Stimulated activated CD4-positive, alpha-beta T cell treated with anti-CD3 and anti-CD28 coated beads, Interleukin-1b, Interleukin-23, amount 100 ng/mL, for 24 hours (primary cell): ENCODE measurements around the gene KIF5B.
"Not testable (repeated sequence)": the region's sequence is repeated elsewhere in the genome, so short reads cannot be mapped to it uniquely, and the experiment has no call there.

ENCODE experiments used
- DNase-seq, 4 experiments: peaks; one replicate each; pipeline ENCODE4 v3.0.0-alpha.2; 2020; ENCODE audit warnings: low read depth in 4 of 4, low spot score in 1 of 4

The KIF5B gene

DNA sequence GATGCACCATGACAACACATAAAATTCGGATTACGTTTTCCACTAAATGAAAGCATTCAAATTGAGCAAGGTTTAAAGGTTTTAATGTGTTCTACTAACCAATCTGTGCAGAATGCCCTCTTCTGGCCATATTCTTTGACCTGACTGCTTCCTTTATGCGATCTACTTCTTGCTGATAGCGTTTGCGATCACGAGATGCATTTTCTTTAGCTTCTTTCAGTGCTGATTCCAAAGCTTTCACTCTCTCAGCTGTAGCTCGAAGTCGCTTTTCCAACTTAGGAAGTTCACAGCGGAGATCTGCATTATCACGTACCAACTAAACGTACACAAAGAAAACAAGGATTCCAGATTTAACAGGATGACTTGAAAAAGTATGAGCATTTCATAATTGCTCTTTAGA, 39.2 kb downstream of the KIF5B start:
- DNase-seq = no peak

DNA sequence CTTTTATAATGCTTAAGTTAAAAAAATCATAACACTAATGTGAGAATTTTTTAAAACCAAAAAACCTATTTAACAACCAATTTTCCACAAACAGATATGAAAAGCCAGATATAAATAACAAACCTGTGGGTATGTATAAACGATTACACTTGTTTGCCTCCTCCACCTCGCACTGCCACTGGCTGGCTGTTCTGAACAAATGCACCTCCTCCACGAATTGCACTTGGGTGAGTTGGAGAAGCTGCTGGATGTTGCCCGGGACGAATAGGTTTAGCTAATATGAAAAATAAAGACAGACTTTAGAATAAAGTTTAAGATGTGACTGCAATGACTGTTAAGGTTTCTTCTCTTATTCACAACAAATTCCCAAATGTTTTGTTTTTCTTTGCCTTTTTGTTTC, 40.8 kb downstream of the KIF5B start:
- no peak for DNase-seq

DNA sequence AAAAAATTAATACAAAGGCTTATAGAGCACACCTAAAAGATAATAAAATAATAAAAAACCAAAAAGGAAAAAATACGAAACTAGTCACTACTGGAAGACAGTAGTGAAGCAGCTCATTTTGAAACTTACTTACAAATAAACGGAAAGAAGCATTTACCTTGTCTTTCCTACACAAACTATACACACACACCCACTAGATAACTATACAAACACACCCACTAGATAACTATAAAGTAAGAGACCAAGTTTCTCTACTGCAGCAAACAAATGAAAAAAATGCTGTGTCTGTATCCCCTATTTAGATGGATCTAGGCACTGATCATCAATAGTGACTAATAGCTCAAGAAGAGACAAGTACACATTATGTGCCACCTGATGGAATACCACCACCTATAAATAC, 49.2 kb downstream of the KIF5B start:
- DNase-seq = no peak

DNA sequence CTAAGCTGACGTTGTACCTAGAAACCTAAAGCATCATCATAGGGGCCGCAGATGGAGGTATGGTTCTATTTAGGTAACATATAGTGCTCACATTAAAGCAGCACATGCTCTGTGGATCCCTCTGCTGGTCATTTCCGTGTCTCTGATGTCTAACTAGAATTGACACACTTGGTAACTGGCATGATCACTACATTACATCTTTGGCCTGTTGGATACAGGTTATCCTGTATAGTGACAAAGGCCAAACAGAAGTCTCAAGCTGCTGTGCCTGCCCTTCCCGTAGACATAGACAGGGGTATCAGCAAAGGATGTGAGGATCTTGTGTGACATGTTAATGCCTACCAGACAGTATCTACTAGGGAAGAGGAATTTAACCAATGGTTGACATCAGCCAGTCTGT, 51.2 kb downstream of the KIF5B start:
- peak in 1 of 4 experiments; percentile 4 for DNase-seq

DNA sequence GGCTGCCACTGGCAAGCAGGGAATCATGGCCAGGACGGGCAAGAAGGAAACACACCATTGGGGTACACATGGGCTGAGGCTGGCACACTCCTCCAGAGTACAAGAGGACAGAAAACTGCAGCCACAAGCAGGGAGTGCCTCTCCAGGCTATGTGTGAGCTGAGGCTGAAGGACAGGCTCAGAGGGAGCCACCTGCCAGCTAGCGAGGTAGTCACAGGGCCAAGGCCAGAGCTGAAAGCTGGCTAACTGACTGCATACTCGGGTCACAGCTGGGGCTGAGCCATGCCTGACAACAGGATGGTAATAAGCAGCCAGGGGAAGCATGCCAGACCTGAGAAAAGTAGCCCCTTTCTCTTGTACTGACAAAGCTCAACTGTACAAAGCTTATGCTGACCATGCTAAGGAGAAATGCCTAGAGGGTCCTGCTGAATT, 52.0 kb downstream of the KIF5B start:
- no peak for DNase-seq

DNA sequence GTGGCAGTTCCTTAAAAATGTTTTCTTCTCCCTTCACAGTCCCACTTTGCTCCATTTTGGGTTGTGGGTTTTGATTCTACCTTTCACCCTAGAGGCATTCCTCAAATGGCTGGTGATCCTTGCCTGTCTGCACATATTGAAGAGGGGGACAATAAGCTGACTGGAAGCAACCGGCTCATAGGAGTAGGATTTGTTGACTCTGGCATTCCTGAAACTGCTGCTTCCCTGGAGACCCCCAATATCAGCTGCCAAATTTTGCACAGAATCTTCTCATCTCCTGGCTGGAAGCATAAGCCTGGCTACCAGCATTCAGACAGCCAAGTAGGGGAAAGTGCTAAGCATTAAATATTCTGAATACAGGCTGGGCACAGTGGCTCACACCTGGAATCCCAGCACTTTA, 53.7 kb downstream of the KIF5B start:
- DNase-seq = no peak

DNA sequence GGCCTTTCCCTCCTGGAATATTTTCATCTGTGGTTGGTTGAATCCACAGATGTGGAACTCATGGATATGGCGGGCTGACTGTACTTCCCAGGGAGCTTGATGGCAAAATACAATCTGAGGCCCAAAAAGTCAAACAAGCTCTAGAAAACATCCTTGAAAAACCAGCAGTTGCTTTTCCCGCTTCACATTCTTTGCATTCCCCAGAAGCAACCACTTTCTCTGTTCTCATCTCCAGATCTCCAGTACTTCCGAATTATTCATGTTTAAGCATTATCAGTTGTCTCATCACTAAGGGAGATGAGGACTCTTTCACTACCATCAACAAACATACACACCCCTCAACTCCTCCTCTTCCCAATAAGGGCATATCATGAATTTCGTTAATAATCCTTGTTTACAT, 55.3 kb downstream of the KIF5B start:
- DNase-seq = no peak

DNA sequence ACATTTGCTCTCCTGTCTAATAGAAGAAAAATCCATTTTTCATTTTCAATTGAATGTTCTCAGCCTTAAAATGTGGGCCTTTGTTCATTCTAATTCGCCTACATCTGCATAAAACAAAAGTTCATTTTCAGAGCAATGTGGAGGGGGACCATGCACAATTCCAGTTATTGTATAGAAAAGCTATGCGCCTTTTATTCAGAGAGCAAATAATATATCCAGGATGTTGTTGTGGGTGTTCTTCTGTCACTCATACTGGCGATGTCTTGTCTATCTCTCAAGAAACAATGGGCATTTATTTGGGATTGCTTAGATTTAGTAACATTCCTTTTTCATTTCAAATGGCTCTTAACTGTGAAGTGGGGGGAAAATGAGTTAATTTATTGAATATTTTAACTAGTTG, 56.4 kb downstream of the KIF5B start:
- DNase-seq = no peak

DNA sequence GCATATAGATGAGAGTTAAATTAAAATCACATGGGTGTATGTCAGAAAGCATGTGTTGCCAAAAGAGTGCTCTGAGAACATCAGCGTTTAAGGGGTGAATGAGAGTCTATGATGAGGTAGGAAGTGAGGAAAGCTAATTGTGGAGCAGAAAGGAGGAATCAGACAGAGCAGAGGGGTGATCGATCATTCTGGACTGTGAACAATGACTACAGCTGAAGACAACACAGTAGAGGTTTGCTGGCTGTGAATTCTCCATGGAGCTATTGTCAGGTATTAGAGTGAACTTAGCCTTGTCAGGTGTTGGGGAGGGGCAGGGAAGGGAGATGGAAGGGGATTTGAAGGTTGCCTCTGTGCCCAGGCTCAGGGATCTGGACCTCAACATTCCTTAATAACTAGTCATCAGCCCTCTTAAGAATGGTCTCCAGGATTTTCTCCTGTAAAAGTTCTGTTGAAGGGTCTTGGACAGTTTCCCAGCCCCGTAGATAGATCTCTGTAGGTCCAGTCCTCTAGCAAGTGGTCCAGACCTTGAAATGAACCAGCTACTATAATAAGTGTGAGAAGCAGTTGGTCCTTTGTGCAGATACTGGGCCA, 57.1 kb downstream of the KIF5B start:
- no peak for DNase-seq

DNA sequence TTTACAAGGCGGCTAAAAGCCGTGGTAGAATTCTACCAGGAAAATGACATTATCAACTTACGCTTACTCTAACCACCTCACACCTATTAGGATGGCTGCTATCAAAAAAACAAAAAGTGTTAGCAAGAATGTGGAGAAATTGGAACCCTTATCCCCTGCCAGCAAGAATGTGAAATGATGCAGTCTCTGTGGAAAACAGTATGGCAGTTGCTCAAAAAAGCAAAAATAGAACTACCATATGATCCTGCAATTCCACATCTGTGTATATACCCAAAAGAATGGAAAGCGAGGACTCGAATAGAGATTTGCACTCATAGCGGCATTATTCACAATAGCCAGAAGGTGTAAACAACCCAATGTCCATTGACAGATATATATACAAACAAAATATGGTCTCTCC, 61.3 kb downstream of the KIF5B start:
- DNase-seq = no peak

DNA sequence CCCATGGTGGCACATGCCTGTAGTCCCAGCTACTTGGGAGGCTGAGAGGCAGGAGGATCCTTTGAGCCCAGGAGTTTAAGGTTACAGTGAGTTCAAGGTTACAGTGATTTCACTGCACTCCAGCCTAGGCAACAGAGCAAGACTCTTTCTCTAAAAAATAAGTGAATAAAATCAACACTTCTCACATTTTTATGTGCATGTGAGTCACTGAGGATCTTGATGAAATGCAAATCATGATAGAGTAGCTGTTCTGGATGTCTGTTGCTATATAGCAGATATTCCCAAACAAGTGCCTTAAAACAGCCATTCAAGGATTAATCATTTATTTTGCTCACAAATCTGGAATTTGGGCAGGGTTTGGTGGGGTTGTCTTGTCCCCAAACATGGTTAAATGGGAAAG, 65.3 kb downstream of the KIF5B start:
- no peak for DNase-seq

DNA sequence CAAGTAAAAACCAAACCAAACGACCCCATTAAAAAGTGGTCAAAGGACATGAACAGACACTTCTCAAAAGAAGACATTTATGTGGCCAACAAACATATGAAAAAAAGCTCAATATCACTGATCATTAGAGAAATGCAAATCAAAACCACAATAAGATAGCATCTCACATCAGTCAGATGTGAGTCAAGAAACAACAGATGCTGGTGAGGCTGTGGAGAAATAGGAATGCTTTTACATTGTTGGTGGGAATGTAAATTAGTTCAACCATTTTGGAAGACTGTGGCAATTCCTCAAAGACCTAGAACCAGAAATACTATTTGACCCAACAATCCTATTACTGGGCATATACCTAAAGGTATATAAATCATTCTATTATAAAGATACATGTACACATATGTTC, 68.4 kb downstream of the KIF5B start:
- not testable (repeated sequence) for DNase-seq

DNA sequence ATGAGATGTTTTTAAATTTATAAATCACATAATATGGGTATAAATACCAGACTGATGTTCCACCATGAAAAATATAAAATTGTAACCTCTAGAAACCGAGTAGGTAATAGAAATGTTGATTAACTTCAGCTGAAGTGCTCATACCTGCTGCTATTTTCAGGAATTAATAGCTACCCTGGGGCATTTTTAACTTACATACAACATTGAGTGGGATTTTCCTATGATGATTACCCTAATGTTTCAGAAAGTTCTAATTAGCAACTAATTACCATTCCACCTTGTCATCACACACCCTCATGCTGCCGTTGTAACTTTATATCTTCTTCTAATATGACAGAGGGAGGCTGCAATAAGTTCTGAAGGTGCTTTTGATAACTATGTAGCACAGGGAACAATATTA, 74.1 kb downstream of the KIF5B start:
- no peak for DNase-seq

DNA sequence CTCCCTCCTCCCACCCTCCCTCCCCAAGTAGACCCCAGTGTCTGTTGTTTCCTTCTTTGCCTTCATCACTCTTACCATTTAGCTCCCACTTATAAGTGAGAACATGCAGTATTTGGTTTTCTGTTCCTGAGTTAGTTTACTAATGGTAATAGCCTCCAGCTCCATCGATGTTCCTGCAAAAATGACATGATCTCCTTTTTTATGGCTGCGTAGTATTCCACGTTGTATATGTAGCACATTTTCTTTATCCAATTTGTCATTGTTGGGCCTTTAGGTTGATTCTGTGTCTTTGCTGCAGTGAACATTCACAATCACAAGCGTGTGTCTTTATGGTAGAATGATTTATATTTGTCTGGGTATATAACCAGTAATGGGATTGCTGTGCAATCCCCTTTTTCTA, 75.8 kb downstream of the KIF5B start:
- no peak for DNase-seq

DNA sequence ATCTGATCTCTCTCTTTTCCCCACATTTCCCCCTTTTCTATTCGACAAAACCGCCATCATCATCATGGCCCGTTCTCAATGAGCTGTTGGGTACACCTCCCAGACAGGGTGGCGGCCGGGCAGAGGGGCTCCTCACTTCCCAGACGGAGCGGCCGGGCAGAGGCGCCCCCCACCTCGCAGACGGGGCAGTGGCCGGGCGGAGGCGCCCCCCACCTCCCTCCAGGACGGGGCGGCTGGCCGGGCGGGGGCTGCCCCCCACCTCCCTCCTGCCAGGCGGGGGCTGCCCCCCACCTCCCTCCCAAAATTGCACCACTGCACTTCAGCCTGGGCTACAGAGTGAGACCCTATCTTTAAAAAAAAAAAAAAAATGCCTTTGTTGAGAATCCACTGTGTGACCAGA, 77.2 kb downstream of the KIF5B start:
- DNase-seq = not testable (repeated sequence)

DNA sequence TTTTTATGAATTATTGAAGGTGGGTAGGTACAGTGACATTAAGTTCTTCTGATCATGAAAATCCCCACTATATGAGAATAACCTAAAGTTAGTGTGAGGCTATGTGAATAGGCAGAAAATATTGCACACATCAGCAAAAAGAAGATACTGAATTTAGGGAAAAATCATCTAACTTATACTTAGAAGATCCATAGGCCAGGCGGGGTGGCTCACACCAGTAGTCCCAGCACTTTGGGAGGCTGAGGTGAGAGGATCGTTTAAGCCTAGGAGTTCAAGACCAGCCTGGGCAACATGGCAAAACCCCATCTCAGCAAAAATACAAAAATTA, 78.1 kb downstream of the KIF5B start:
- DNase-seq = no peak

DNA sequence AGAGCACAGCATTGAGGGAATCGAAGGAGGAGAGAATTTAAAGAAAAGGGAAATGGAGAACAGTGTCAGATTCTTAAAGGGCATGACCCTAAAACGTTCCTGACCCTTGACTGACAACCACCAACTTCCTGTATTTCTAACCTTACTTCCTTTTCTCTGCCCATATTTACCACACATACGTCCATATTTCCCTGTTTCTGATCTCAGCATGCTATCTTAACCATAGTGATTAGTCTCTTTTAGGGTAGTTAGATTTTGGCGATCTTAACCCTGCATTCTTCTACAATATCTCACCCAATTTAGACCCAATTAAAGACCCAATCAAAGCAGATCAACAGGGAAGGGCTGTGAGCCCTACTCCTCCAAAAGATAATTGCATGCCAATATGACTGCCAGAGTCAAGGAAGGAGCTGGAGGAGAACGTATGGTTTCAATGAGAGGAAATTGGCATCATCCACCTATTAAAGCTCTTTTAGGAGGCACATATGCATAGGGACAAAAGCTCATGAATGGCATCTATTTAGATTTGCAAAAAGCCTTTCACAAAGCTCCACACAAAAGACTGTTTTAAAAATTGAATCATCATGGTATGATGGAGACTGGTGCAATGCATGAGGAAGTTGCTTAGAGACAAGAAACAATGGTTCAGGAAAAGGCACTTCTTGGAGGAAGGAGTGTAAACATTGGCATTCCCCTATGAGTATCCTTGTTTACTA, 78.6 kb downstream of the KIF5B start:
- no peak for DNase-seq

DNA sequence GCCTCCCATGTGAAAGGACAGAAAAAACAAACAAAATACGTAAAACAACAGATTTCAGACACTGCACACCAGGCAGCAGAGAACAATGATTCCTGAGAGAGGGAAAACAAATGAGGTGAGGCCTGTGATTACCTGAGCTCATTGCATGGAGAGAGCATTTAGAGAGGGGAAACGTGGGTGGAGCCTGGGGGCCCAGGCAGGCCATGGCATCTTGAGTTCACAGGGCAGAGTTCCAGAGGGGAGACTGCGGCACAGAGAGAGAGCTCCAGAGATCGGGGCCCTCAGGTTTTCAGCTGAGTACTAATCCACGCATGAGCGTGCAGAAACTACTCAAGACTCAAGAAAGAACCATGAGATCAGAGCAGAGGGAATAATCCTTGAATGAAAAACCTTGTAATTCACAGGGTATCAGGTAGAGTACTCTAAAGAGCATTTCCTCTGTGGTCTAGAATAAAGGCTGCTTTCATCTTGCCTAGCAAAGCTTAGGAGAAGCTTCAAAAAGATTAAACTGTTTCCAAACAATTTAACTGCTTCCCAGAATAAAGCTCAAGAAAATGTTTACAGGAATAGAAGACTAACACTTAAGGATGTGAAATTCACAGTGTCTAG, 81.0 kb downstream of the KIF5B start:
- DNase-seq = no peak

DNA sequence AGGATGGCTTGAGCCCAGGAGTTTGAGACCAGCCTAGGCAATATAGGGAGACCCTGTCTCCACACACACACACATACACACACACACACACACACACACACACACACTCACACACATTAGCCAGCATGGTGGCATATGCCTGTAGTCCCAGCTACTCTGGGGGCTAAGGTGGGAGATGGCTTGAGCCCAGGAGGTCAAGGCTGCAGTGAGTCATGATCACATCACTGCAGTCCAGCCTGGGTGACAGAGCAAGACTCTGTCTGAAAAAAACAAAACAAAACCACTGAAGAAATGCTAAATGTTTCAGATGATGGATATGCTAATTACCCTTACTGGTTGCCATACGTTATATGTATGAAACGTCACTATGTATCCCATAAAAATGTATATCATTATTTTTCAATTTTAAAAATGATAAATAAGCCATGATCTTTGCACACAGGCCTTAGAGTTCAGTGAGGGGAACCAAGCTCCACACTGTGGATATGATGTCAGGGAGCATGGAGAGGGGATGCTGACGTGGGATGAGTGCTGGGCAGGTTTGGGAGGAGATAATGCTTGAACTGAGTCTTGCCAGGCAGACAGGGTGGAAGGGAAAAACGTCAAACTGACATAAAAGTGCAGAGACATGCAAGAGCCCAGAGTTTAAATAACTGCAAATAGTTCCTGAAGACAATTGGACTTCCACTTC, 81.6 kb downstream of the KIF5B start:
- DNase-seq = no peak

DNA sequence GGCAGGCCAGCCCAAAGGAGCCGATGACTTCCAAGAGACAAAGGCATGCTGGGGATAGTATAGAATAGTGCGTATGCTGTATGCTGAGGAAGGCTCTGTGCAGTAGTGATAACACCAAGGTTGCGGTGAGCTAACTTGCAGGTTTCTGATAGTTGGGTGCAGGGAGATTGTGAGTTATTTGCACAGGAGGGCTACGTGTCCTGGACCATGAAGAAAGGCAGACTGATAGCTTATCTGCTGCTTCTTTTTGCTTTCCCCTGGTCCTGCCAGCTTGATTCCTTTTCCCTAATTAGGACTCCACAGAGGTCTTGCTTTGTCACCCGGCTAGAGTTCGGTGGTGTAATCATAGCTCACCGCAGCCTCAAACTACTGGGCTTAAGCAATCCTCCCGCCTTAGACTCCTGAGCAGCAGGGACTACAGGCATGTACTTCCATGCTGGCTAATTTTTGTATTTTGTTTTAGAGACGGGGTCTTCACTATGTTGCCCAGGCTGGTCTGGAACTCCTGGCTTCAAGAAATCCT, 83.6 kb downstream of the KIF5B start:
- DNase-seq = no peak

DNA sequence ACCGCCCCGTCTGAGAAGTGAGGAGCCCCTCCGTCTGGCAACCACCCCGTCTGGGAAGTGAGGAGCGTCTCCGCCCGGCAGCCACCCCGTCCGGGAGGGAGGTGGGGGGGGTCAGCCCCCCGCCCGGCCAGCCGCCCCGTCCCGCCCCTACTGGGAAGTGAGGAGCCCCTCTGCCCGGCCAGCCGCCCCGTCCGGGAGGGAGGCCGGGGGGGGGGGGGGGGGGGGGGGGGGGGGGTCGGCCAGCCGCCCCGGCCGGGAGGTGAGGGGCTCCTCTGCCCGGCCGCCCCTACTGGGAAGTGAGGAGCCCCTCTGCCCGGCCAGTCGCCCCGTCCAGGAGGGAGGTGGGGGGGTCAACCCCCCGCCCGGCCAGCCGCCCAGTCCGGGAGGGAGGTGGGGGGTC, 86.4 kb downstream of the KIF5B start:
- not testable (repeated sequence) for DNase-seq

DNA sequence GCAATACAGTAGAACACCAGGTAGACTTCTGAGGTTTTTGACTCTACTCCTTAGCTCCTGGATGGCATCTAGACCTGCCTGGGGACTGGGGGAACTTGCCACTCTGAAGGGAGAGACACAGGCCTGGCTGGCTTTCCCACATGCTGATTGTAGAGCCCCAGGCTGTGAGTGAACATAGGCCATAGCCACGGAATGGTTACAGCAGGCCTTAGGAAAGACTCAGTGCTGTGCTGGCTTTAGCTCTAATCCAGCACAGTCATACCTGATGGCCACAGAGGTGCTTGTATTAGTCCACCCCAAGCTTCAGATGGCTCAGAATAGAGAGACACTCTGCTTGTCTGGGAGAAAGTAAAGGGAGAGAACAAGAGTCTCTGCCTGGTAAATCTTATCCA, 92.6 kb downstream of the KIF5B start:
- no peak for DNase-seq
